CD4-positive, alpha-beta T cell (primary cell): Measurements from ENCODE around the gene KCNQ1. TPM values are rescaled to one million over a fixed set of nuclear protein-coding genes. Genes with fewer than 3 reads are reported as not detected.

Source experiments
- ATAC-seq: fragments of 200-7000 bp; cut with Tn5 transposase; one replicate; pipeline ENCODE4 v1.10.0; 2022; ENCODE audit warnings: mild to moderate bottlenecking; ENCODE audit not compliant: poor library complexity
- CTCF ChIA-PET: fragments of 350-600 bp; sonication (Branson Sonifier 250); formaldehyde crosslinking; loops from one replicate; lab custom pipeline; 2021; ENCODE audit warnings: antibody characterized with exemption, inconsistent platforms; lab: Charles Lee
- POLR2A ChIA-PET: fragments of 350-600 bp; sonication (Branson Sonifier 250); formaldehyde crosslinking; loops from one replicate; lab custom pipeline; 2021; ENCODE audit warnings: antibody characterized with exemption, inconsistent platforms; lab: Charles Lee
- DNase-seq, 14 experiments: peaks; one replicate each; pipeline ENCODE4 v3.0.0-alpha.2; 2013 to 2020; ENCODE audit warnings: mixed read lengths in 2 of 14
- H3K27ac ChIP-seq, 2 donors: one replicate each; pipeline versions ENCODE4 v1.5.1 to v1.7.0; 2013; ENCODE audit warnings: low read length in 2 of 2, low read depth in 1 of 2, mild to moderate bottlenecking in 1 of 2
- H3K27me3 ChIP-seq, 2 experiments: 1 replicate in 1 of 2; 2 replicates in 1 of 2; pipeline versions ENCODE4 v1.6.1 to v1.7.0; 2013; ENCODE audit warnings: low read length in 2 of 2, control low read depth in 1 of 2, mild to moderate bottlenecking in 1 of 2, moderate library complexity in 1 of 2; ENCODE audit not compliant: insufficient read depth in 2 of 2, control insufficient read depth in 1 of 2
- H3K36me3 ChIP-seq: one replicate; pipeline ENCODE4 v1.6.1; 2013; ENCODE audit warnings: low read length, control low read depth; ENCODE audit not compliant: insufficient read depth
- H3K4me1 ChIP-seq: one replicate; pipeline ENCODE4 v1.6.1; 2013; ENCODE audit warnings: low read length, control low read depth; ENCODE audit not compliant: insufficient read depth
- H3K4me3 ChIP-seq: one replicate; pipeline ENCODE4 v1.5.1; 2013; ENCODE audit warnings: mild to moderate bottlenecking, low read length, moderate library complexity
- H3K9me3 ChIP-seq, 2 experiments: 1 replicate in 1 of 2; 2 replicates in 1 of 2; pipeline versions ENCODE4 v1.6.1 to v1.7.0; 2013; ENCODE audit warnings: low read length in 2 of 2, mild to moderate bottlenecking in 2 of 2, control low read depth in 1 of 2, moderate library complexity in 1 of 2; ENCODE audit not compliant: control insufficient read depth in 1 of 2, insufficient read depth in 1 of 2
- H3K27ac Mint-ChIP-seq: one replicate; pipeline ENCODE4 v1.8.0; 2020; ENCODE audit warnings: mixed read lengths
- H3K27me3 Mint-ChIP-seq: one replicate; pipeline ENCODE4 v1.8.0; 2021; ENCODE audit warnings: mixed read lengths
- H3K36me3 Mint-ChIP-seq: one replicate; pipeline ENCODE4 v1.8.0; 2021; ENCODE audit warnings: low read depth, mixed read lengths
- H3K4me1 Mint-ChIP-seq: one replicate; pipeline ENCODE4 v1.8.0; 2021; ENCODE audit warnings: low read depth, mixed read lengths
- H3K4me3 Mint-ChIP-seq: one replicate; pipeline ENCODE4 v1.8.0; 2020; ENCODE audit warnings: mild to moderate bottlenecking, mixed read lengths
- H3K9me3 Mint-ChIP-seq: one replicate; pipeline ENCODE4 v1.8.0; 2020; ENCODE audit warnings: mixed read lengths
- CTCF ChIP-seq: fragments of 200-600 bp; IDR thresholded peaks from one replicate; pipeline ENCODE4 v1.8.0; 2022; ENCODE audit warnings: antibody characterized with exemption, mild to moderate bottlenecking
- intact Hi-C, 2 experiments: fragments of 100-400 bp; cut with DNase I in 1 of 2; cut with micrococcal nuclease in 1 of 2; formaldehyde crosslinking; loops; one replicate each; pipeline versions ENCODE4 v1.15.1 to v1.9.0; 2023 to 2025; cut with DNase I, micrococcal nuclease
- total RNA-seq, 174 experiments: library from RNA in 2 of 174; stranded (reverse) in 2 of 174; gene quantifications; one replicate each; pipeline ENCODE4 v1.2.3 and lab custom pipeline; 2021 to 2026

KCNQ1 gene
- total RNA-seq, 2 experiments from 2014 or later = 31.3 to 33.1 TPM

GRCh38 chr11:2467695-2468055, 22.9 kb downstream of the KCNQ1 start:
- no peaks in the 10 kb centered on the region for H3K9me3 Mint-ChIP-seq
- POLR2A ChIA-PET = interaction anchor here (0.5 to 4.7 kb wide), 5 partner anchors 16 to 521 kb away, joined by 3 to 36 read pairs (median 5); partner anchors contain the start of genes KCNQ1, TRPM5 and TSSC4
- H3K4me3 Mint-ChIP-seq = peak overlapping the region; percentile 82
- no peak for ATAC-seq
- peak overlapping the region; percentile 82 for H3K27ac Mint-ChIP-seq
- no peak overlapping the region for H3K27ac ChIP-seq
- H3K36me3 ChIP-seq = no peaks in the 10 kb centered on the region
- H3K4me3 ChIP-seq = peak overlapping the region; percentile 42
- H3K4me1 ChIP-seq = peaks cover 63% of the 10 kb centered on the region
- peaks cover 4% of the 10 kb centered on the region for H3K36me3 Mint-ChIP-seq
- peaks cover 68% of the 10 kb centered on the region for H3K4me1 Mint-ChIP-seq
- intact Hi-C loops = loop anchor here in 1 of 2 experiments (2.0 kb wide), 1 partner anchor 21 kb away; no protein-coding TSS in a partner anchor
- TF ChIP-seq CTCF = no peak
- H3K27me3 Mint-ChIP-seq = no peaks in the 10 kb centered on the region
- CTCF ChIA-PET = no interaction called here
- no peaks in the 10 kb centered on the region for H3K9me3 ChIP-seq
- DNase-seq = no peak
- H3K27me3 ChIP-seq = no peaks in the 10 kb centered on the region

GRCh38 chr11:2468363-2469235, 23.8 kb downstream of the KCNQ1 start:
- Histone ChIP-seq H3K4me1 (peaks cover 54% of the 10 kb centered on the region), H3K27ac (no peak overlapping the region), H3K27me3 (no peaks in the 10 kb centered on the region), H3K9me3 (no peaks in the 10 kb centered on the region), H3K36me3 (no peaks in the 10 kb centered on the region), H3K4me3 (no peak overlapping the region)
- Mint-ChIP-seq H3K27ac (no peak overlapping the region), H3K36me3 (peaks cover 4% of the 10 kb centered on the region), H3K4me1 (peaks cover 60% of the 10 kb centered on the region), H3K9me3 (no peaks in the 10 kb centered on the region), H3K4me3 (no peak overlapping the region), H3K27me3 (no peaks in the 10 kb centered on the region)
- no peak for TF ChIP-seq CTCF
- ChIA-PET POLR2A (no interaction called here), CTCF (no interaction called here)
- intact Hi-C loops = no loop called here
- ATAC-seq = no peak
- DNase-seq = no peak

- intact Hi-C loops = no loop called here
- Mint-ChIP-seq H3K27me3 (no peaks in the 10 kb centered on the region), H3K36me3 (peaks cover 10% of the 10 kb centered on the region), H3K4me1 (peaks cover 53% of the 10 kb centered on the region), H3K4me3 (no peak overlapping the region), H3K27ac (no peak overlapping the region), H3K9me3 (no peaks in the 10 kb centered on the region)
- H3K9me3 ChIP-seq = no peaks in the 10 kb centered on the region
- H3K4me3 ChIP-seq = no peak overlapping the region
- no peak for ATAC-seq
- ChIA-PET CTCF (no interaction called here), POLR2A (no interaction called here)
- H3K4me1 ChIP-seq = peaks cover 38% of the 10 kb centered on the region
- H3K27ac ChIP-seq = no peak overlapping the region
- no peak for TF ChIP-seq CTCF
- H3K27me3 ChIP-seq = no peaks in the 10 kb centered on the region
- no peak for DNase-seq
- H3K36me3 ChIP-seq = no peaks in the 10 kb centered on the region
These were observed 25.7 kb downstream of the KCNQ1 start for GRCh38 chr11:2470495-2470894.
